K562 (cell line): ENCODE data around the gene HMGA1. TPM values are rescaled to one million over a fixed set of nuclear protein-coding genes. Genes with fewer than 3 reads are reported as not detected.

ENCODE experiments used
- ATF7 ChIP-seq: fragments of 450-650 bp; IDR thresholded peaks from 2 replicates; pipeline ENCODE4 v1.7.1; 2014; ENCODE audit warnings: mild to moderate bottlenecking, moderate library complexity
- DDX20 ChIP-seq: fragments of 450-650 bp; IDR thresholded peaks from 2 replicates; pipeline ENCODE4 v1.6.1; 2016; ENCODE audit warnings: missing genetic modification characterization, low read depth, mild to moderate bottlenecking, missing compliant biosample characterization, moderate library complexity
- HDAC1 ChIP-seq, 2 experiments: fragments of 450-650 bp; IDR thresholded peaks; 2 replicates each; pipeline ENCODE4 v1.6.1; 2016 to 2017; ENCODE audit warnings: inconsistent platforms in 1 of 2, mild to moderate bottlenecking in 1 of 2, moderate library complexity in 1 of 2
- L3MBTL2 ChIP-seq: fragments of 450-650 bp; IDR thresholded peaks from 2 replicates; pipeline ENCODE4 v1.6.1; 2016; ENCODE audit warnings: mild to moderate bottlenecking, moderate library complexity
- NRF1 ChIP-seq, 2 experiments: fragments of 450-650 bp; IDR thresholded peaks in 1 of 2; conservative IDR thresholded peaks in 1 of 2; 2 replicates each; pipeline ENCODE4 v1.6.1; 2014; ENCODE audit warnings: mild to moderate bottlenecking in 2 of 2
- PTBP1 ChIP-seq: fragments of 200-400 bp; formaldehyde crosslinking; IDR thresholded peaks from 2 replicates; pipeline ENCODE4 v1.6.1; 2017; ENCODE audit warnings: low read depth, low read length
- RAD51 ChIP-seq: fragments of 450-650 bp; IDR thresholded peaks from 2 replicates; pipeline ENCODE4 v1.7.1; 2016; ENCODE audit warnings: low read depth, mild to moderate bottlenecking, borderline replicate concordance
- RNF2 ChIP-seq: sonication (generic); IDR thresholded peaks from 2 replicates; pipeline ENCODE4 v1.6.1; 2016
- SMARCC2 ChIP-seq: fragments of 450-650 bp; IDR thresholded peaks from 2 replicates; pipeline ENCODE4 v1.6.1; 2017; ENCODE audit warnings: antibody characterized with exemption, moderate library complexity, mild to moderate bottlenecking, low read depth
- THRAP3 ChIP-seq: fragments of 450-650 bp; IDR thresholded peaks from 2 replicates; pipeline ENCODE4 v1.6.1; 2016; ENCODE audit warnings: mild to moderate bottlenecking, inconsistent platforms, borderline replicate concordance
- TRIM28 ChIP-seq: fragments of 450-650 bp; IDR thresholded peaks from 2 replicates; pipeline ENCODE4 v1.6.1; 2017
- ZBED1 ChIP-seq: IDR thresholded peaks from 2 replicates; pipeline ENCODE4 v1.6.1; 2014
- ZFP1 ChIP-seq: fragments of 450-650 bp; formaldehyde crosslinking; IDR thresholded peaks from 2 replicates; pipeline ENCODE4 v1.4.0; 2020; ENCODE audit warnings: mild to moderate bottlenecking, mixed read lengths
- ZNF140 ChIP-seq: fragments of 250-450 bp; sonication (Bioruptor Pico); IDR thresholded peaks from 2 replicates; pipeline ENCODE4 v1.8.0; 2021; ENCODE audit warnings: moderate library complexity, mild to moderate bottlenecking, inconsistent platforms
- ZNF354B ChIP-seq: fragments of 250-450 bp; sonication (Bioruptor Pico); IDR thresholded peaks from 2 replicates; pipeline ENCODE4 v1.4.0; 2020
- polyA plus RNA-seq, 8 experiments: library from polyadenylated mRNA; depleted of rRNA in 4 of 8; stranded (reverse) in 5 of 8; unstranded in 3 of 8; fragments of >200 nt; fragmentation: Nextera tagmentation in 2 of 8; fragmentation: Illumina TruSeq in 1 of 8; extraction: Ambion mirVana in 2 of 8; extraction: Trizol in 1 of 8; gene quantifications; 2 replicates each; pipeline versions ENCODE4 v1.2.1 to v1.2.3, GENCODE V29; 2011 to 2014; ENCODE audit warnings: inconsistent platforms in 1 of 8, missing spikeins in 1 of 8
- total RNA-seq, 7 experiments: library from RNA; depleted of rRNA in 6 of 7; stranded (reverse); fragments of >200 nt in 6 of 7; fragmentation: Illumina TruSeq in 2 of 7; extraction: Trizol in 2 of 7; gene quantifications; 2 replicates each; pipeline versions ENCODE4 v1.2.1 to v1.2.3, GENCODE V29; 2011 to 2021; ENCODE audit warnings: low replicate concordance in 1 of 7
- TF ChIP-seq, protein P1 (sequence below): fragments of 450-650 bp; IDR thresholded peaks from 2 replicates; pipeline ENCODE4 v1.6.1; 2016; ENCODE audit warnings: mild to moderate bottlenecking, moderate library complexity
- TF ChIP-seq, protein P2 (sequence below): fragments of 450-650 bp; IDR thresholded peaks from 2 replicates; pipeline ENCODE4 v1.6.1; 2017; ENCODE audit warnings: mild to moderate bottlenecking, moderate library complexity

HMGA1 gene
- total and polyA plus RNA-seq, 9 of the 15 experiments (the other 6 are each of a cell fraction or from before 2014, with no cell fraction given), result 27.8 to 1,947 (median 594) TPM

DNA sequence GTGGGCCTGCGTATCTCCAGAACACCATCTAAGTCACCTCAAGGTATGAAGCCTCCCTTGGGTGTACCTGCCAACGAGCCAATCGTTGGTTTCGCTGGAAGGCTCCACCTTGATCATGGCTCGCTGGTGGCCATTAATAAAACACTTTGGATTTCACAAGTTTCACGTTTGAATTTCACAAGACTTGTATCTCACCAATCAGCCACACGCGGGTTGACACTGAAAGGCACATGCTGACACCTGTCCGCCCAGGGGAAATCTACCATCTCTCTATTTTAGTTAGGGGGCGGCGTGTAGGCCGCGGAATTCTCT lies 586 bp upstream of the HMGA1 start (continued):
- TF ChIP-seq, protein P1, sequence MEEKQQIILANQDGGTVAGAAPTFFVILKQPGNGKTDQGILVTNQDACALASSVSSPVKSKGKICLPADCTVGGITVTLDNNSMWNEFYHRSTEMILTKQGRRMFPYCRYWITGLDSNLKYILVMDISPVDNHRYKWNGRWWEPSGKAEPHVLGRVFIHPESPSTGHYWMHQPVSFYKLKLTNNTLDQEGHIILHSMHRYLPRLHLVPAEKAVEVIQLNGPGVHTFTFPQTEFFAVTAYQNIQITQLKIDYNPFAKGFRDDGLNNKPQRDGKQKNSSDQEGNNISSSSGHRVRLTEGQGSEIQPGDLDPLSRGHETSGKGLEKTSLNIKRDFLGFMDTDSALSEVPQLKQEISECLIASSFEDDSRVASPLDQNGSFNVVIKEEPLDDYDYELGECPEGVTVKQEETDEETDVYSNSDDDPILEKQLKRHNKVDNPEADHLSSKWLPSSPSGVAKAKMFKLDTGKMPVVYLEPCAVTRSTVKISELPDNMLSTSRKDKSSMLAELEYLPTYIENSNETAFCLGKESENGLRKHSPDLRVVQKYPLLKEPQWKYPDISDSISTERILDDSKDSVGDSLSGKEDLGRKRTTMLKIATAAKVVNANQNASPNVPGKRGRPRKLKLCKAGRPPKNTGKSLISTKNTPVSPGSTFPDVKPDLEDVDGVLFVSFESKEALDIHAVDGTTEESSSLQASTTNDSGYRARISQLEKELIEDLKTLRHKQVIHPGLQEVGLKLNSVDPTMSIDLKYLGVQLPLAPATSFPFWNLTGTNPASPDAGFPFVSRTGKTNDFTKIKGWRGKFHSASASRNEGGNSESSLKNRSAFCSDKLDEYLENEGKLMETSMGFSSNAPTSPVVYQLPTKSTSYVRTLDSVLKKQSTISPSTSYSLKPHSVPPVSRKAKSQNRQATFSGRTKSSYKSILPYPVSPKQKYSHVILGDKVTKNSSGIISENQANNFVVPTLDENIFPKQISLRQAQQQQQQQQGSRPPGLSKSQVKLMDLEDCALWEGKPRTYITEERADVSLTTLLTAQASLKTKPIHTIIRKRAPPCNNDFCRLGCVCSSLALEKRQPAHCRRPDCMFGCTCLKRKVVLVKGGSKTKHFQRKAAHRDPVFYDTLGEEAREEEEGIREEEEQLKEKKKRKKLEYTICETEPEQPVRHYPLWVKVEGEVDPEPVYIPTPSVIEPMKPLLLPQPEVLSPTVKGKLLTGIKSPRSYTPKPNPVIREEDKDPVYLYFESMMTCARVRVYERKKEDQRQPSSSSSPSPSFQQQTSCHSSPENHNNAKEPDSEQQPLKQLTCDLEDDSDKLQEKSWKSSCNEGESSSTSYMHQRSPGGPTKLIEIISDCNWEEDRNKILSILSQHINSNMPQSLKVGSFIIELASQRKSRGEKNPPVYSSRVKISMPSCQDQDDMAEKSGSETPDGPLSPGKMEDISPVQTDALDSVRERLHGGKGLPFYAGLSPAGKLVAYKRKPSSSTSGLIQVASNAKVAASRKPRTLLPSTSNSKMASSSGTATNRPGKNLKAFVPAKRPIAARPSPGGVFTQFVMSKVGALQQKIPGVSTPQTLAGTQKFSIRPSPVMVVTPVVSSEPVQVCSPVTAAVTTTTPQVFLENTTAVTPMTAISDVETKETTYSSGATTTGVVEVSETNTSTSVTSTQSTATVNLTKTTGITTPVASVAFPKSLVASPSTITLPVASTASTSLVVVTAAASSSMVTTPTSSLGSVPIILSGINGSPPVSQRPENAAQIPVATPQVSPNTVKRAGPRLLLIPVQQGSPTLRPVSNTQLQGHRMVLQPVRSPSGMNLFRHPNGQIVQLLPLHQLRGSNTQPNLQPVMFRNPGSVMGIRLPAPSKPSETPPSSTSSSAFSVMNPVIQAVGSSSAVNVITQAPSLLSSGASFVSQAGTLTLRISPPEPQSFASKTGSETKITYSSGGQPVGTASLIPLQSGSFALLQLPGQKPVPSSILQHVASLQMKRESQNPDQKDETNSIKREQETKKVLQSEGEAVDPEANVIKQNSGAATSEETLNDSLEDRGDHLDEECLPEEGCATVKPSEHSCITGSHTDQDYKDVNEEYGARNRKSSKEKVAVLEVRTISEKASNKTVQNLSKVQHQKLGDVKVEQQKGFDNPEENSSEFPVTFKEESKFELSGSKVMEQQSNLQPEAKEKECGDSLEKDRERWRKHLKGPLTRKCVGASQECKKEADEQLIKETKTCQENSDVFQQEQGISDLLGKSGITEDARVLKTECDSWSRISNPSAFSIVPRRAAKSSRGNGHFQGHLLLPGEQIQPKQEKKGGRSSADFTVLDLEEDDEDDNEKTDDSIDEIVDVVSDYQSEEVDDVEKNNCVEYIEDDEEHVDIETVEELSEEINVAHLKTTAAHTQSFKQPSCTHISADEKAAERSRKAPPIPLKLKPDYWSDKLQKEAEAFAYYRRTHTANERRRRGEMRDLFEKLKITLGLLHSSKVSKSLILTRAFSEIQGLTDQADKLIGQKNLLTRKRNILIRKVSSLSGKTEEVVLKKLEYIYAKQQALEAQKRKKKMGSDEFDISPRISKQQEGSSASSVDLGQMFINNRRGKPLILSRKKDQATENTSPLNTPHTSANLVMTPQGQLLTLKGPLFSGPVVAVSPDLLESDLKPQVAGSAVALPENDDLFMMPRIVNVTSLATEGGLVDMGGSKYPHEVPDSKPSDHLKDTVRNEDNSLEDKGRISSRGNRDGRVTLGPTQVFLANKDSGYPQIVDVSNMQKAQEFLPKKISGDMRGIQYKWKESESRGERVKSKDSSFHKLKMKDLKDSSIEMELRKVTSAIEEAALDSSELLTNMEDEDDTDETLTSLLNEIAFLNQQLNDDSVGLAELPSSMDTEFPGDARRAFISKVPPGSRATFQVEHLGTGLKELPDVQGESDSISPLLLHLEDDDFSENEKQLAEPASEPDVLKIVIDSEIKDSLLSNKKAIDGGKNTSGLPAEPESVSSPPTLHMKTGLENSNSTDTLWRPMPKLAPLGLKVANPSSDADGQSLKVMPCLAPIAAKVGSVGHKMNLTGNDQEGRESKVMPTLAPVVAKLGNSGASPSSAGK, result peak; percentile 87
- TF ChIP-seq, protein P2, sequence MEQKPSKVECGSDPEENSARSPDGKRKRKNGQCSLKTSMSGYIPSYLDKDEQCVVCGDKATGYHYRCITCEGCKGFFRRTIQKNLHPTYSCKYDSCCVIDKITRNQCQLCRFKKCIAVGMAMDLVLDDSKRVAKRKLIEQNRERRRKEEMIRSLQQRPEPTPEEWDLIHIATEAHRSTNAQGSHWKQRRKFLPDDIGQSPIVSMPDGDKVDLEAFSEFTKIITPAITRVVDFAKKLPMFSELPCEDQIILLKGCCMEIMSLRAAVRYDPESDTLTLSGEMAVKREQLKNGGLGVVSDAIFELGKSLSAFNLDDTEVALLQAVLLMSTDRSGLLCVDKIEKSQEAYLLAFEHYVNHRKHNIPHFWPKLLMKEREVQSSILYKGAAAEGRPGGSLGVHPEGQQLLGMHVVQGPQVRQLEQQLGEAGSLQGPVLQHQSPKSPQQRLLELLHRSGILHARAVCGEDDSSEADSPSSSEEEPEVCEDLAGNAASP, result no peak
- TF ChIP-seq ZNF140 (CRISPR knock-in tag) (no peak), ATF7 (no peak), RNF2 (no peak; the same call in 1 of the 2 replicates), PTBP1 (0 out of 2 replicates have a peak, but pooled peaks have one; percentile 59), SMARCC2 (0 out of 2 replicates have a peak, but pooled peaks have one; percentile 11), TRIM28 (0 out of 2 replicates have a peak, but pooled peaks have one; percentile 1), DDX20 (tag) (no peak), THRAP3 (0 out of 2 replicates have a peak, but pooled peaks have one; percentile 84), ZFP1 (CRISPR knock-in tag) (no peak), RAD51 (0 out of 2 replicates have a peak, but pooled peaks have one; percentile 3), ZBED1 (no peak), ZNF354B (CRISPR knock-in tag) (0 out of 2 replicates have a peak, but pooled peaks have one; percentile 28), L3MBTL2 (0 out of 2 replicates have a peak, but pooled peaks have one; percentile 59), NRF1 (conservative IDR thresholded peaks at IDR 0.05 in 1 of 2, IDR thresholded peaks at IDR 0.05 in 1 of 2) (no peak), HDAC1 (IDR thresholded peaks at IDR 0.05) (no peak)
